KG1 (cell line): ENCODE results near the gene M6PR.
A peak's percentile ranks its signal among the peaks of the same experiment; 100 is the strongest.

Experiments used
- DNase-seq: peaks from one replicate; lab custom pipeline; 2025; lab: John Stamatoyannopoulos, UW

The M6PR gene

DNA sequence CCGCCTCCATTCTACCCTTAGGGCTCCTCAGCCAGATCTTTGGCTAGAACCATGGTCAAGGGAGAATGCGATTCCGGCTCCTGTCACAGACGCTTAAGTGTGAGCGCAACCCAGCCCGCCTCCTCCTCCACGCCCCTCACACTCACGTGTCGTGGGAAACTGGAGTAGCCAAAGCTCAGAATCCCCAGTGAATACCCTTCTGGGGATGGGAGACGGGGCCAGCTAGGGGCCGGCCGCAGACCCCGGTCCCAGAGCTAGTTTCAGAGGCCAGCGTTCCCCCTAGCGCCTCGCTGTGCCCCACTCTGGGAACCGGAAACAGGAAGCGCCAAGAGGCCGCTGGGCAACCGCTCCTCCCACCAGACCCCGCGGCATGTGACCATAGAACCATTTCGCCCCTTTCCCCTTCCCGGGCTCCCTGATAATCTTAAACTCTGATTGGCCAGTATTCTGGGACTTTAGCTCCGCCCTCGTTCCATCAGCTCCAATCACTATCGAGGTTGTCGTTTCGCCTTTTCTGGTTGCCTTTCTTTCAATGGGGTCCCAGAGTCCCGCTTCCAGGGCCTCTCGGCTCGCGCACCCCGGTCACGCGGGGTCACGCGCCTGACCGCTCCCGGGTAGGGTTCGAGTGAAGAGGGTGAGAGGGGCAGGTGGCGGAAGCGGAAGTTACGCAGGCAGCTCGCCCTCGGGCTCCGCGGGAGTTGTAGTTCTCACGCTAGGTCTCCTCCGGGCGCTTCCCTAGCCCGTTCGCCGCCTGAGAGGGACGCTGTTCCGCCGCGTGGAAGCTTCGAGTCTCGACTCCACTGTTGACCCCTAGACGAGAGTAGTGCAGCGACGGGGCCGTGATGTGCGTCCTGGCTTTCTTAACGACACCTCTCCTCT, at the start of gene M6PR:
Gene M6PR, minus strand, starts transcription at position 304 of the 879 bp plus-strand sequence. CDS start 3,241 bp downstream, outside the sequence.
- peak; percentile 100 for DNase-seq

DNA sequence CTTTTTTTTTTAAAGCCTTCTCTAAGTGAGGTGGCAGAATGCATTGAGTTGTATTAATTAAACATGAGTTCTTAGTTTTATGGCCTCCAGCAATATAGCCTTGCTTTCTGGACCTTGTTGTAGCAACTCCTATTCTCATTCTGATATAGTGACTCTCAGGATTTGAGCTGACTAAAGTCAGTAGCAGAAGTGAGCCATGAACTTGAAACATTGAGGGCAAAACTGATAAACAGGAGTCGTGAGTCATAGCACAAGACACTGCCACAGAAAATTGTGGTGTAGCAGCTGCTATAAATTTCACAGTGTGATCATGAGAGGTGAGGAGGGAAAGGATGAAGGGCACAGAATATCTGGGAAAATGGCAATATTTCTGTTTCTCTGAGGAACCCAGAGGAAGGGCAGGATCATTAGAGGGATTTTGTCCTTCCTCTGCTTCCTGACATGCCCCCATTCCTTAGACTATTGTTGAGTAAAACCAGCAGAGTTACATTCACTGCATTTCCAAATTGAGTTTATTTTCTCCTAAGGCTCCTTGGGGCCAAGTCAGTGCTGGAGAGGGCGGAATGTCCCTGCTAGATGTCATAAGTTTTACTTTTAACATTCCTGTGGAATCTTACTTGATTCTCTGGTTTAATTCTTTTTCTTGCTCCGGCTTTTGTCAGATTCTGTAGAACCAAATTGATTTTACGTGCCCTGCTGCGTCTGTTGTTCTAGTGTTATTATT, 47.4 kb upstream of the M6PR start:
- DNase-seq = no peak

DNA sequence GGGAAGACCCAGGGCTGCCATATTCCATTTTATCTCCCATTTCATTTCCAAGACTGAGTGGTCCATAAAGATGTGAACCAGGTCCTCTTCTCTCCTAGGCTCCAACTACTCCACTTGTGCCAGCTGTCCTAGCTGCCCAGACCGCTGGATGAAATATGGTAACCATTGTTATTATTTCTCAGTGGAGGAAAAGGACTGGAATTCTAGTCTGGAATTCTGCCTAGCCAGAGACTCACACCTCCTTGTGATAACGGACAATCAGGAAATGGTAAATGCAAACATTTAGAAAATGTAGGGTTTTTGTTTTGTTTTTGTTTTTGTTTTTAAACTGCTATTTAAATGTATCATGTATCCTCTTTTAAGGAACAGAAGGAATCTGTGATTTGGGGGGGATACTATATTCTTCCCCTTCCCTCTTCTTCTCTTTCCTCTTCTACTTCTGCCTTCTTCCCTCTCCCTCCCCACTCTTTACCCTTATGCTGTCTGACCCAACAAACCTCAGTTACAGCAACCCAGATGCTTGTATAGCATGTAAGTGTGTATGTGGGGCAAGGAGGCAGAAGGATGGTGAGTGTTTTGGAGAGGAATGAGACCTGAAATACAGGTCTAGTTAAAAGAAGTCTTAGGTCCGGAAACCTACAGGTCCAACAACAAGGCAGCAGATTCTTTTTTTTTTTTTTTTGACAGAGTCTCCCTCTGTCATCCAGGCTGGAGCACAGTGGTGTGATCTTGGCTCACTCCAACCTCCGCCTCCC, 45.8 kb upstream of the M6PR start:
- no peak for DNase-seq

DNA sequence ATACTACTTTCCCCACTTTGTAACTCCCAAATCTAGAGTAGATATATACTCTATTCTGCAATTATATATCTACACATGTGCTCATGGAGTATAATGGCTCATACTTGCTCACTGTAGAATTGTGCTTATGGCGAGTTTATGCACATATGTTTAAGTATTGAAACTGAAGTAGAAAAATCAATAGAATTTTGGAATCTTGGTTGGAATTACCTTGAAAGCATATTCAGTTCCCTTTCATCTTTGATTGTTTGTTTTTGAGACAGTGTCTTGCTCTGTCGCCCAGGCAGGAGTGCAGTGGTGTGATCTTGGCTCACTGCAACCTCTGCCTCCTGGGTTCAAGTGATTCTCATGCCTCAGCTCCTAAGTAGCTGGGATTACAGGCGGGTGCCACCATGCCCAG, 44.4 kb upstream of the M6PR start:
- DNase-seq = no peak

DNA sequence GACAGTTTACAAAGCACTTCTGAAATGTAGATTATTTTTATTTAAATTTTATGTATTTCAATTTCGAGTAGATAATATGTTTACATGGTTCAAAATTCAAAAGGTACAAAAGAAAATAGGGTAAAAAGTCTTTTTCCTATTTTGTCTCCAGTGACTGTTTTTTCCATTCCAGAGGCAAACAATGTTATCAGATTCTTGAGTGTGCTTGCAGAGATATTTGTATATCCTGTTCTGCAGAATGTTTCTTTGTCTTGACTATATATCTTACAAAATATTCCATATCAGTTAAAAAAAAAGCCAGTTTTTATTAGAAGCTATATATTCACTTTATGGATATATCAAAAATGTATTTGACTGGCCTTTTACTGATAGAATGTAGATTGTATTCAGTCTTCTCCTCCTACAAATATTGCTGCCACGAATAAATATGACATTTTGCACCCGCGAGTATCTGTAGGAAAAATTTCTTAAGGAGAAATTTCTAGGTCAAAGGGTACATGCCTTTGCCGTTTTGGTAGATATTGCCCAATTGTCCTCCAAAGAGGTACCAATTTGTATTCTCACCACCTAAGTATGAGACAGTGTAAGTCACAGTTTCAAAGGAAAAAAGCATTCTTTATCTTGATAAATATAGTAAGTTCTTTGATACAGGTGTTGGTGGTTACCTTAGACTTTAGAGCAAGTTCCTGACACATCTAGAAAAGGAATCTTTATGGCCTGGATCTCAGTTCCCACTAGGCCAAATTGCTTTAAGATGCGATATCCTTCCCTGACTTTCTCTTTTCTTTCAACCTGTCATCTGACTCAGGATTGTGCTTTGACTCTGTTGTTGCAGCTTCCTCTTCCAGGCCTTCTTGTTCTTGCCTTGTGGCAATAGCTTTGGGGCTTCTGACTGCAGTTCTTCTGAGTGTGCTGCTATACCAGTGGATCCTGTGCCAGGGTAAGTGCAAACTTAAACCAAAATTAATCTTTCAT, 42.2 kb upstream of the M6PR start:
- DNase-seq = peak; percentile 56

DNA sequence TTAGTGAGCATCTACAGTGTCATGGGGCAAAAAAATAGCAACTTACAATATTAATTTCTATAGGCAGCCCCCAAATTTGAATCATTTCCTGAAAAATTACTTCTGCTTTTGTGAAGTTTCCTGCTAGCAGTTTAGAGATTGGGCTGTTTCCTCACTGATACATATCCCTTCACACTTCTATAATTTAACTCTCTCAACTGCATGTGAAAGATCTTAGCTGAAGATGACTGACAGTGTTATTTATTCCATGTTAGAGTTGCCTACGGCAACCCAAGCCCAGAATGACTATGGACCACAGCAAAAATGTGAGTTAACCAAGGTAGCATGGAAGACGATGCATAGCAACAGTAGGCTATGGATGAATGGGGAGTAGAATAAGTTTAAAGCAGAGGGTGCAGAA, 40.0 kb upstream of the M6PR start, which contains the start of gene KLRG1:
Gene KLRG1, plus strand, starts transcription at position 134 of the 400 bp plus-strand sequence. Its CDS starts 90 bp downstream, at position 224.
- DNase-seq = peak; percentile 55

DNA sequence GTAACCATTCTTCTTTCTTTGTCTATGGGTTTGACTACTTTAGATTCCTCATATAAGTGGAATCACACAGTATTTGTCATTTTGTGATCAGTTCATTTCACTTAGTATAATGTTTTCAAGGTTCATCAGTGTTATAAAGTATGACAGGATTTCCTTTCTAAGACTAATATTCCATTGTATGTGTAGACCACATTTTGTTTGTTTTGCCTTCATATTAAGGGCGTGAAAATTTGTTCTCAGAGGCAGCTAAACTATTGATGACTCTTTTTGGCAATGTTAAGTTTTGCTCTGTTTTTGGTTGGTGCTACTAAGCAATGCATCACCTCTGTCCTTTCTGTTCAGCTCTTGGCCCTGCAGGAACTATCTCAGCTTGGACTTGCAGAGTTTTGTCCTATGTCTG, 38.2 kb upstream of the M6PR start:
- DNase-seq = no peak

DNA sequence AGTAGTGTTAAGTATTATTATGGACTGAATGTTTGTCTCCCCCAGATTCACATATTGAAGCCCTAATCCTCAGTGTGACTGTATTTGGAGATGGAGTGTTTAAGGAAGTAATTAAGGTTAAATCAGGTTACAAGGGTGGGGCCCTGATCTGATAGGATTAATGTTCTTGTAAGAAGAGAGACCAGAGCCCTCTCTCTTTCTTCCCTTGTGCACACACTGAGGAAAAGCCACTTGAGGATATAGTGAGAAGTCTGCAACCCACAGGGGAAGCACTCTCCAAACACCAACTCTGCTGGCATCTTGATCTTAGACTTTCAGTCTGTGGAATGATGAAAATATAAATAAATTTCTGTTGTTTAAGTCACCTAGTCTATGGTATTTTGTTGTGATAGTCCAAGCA, 37.7 kb upstream of the M6PR start:
- DNase-seq = peak; percentile 32

DNA sequence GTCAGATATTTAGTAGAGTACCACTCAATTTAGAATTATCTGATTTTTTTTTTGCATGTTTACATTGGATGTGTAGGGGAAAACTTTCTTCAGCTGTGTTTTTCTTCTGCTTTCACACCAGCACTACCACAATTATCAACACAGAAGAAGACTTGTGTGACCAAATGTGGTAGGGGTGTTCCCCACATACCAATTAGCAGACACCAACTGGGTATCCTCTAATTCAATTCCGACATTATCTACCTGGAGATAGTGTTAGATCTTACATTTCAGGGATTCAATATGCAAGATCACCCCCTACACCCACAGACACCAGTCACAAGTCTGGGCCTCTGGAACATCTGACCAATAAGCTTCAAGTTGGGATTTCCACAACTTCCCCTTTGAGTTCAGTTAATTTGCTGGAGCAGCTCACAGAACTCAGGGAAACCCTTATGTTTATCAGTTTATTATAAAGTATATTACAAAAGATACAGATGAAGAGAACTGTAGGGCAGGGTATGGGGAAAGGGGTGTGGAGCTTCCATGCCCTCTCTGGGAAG, 35.8 kb upstream of the M6PR start:
- peak; percentile 17 for DNase-seq

DNA sequence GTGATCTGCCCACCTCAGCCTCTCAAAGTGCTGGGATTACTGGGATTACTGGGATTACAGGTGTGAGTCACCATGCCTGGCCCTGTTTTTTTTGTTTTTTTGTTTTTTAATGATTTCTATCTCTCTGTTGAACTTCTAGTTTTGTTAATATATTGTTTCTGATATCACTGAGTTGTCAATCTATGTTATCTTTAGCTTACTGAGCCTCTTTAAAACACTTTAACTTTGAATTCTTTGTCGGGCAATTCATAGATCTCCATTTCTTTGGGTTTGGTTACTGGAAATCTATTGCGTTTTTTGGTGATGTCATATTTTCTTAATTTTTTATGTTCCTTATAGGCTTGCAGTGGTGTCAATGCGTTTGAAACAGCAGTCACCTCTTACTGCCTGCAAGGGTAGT, 30.7 kb upstream of the M6PR start:
- DNase-seq = no peak

DNA sequence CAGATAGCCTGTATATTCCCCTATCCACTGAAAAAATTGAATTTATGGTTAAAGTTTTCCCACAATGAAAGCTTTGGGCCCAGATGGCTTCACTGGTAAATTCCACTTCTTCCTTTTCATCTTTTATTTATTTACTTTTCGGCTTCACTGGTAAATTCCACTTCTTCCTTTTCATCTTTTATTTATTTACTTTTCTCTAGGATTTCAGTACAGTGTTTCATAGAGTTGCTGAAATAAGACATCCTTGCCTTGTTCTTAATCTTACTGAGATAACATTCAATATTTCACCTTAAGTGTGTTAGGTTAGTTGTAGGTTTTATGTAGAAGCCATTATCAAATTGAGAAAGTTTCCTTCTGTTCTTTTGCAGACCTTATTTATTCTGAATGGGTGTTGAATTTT, 21.0 kb upstream of the M6PR start:
- no peak for DNase-seq

DNA sequence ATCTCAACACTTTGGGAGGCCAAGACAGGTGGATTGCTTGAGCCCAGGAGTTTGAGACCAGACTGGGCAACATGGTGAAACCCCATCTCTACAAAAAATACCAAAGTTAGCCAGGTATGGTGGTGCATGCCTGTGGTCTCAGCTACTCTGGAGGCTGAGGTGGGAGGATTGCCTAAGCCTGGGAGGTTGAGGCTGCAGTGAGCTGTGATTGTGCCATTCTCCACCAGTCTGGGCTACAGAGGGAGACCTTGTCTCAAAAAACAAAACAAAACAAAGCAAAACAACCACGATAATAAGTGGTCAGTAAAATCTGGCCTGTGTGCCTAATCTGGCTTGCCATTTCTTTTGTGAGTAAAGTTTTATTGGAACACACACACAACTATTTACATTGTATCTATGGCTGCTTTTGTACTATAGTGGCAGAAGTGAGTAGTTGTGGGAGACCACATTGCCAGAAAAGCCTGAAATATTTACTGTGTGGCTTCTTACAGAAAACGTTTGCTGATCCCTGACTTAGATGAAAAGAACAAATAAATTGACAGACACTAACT, 20.5 kb upstream of the M6PR start:
- no peak for DNase-seq

DNA sequence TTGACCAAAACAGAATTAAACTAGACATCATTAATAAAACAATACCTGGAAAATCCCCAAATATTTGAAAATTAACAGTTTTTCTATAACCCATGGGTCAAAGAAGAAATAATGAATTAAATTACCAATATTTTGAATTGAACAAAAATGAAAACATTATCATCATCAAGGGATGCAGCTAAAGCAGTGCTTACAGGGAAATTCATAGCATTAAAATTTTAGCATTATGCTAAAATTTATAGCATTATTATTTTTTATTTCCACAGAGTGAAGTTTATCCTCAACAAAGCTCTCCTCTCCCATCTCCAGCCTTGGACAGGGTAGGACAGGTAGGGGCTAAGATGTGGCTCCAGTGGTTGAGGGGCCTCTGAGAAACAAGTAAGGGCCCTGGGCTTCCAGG, 19.3 kb upstream of the M6PR start:
- no peak for DNase-seq

DNA sequence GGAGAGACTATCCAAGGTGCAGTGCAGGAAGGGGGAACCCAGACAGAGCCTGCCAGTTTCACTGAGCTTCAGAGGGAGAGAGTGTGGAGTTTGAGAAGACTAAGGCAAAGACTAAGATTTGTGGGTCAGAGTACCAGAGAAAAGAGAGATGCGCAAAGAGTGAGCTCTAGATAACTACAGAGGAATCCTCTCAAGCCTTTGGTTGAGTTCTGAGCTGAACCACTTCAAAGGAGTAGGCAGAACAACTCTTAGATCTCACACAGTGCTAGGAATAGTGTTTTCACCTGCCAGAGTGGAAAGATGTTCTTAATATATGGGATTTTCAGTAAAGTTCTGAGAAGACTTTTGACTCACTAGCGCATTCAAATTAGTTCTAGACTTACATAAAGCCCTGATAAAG, 10.7 kb upstream of the M6PR start:
- no peak for DNase-seq

DNA sequence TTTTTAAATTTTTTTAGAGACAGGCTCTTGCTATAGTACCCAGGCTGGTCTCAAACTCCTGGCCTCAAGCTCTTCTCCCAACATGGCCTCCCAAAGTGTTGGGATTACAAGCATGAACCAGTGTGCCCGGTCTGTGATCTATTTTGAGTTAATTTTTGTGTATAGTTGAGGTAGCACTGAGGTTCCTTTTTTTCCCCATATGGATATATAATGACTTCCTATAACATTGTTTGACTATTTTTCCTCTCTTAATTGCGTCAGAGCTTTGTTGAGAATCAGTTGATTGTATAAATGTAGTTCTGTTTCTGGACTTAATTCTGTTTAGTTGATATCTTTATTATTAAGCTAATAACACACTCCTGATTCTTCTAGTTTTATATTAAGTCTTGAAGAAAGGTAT, 8.6 kb upstream of the M6PR start:
- no peak for DNase-seq

DNA sequence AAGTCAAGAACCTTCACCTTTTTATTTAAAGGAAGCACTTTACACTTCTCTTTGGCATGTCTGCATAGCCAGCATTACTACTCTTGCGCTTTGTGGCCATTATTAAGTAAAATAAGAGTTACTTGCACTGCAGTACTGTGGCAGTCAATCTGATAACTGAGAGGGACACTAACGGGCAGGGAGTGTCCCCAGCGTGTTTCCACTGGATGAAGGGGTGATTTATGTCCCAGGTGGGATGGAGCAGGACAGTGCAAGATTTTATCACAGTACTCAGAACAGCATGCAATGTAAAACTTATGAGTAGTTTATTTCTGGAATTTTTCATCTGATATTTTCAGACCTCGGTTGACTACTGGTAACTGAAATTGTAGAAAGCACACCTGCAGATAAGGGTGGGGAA, 8.1 kb upstream of the M6PR start:
- no peak for DNase-seq

DNA sequence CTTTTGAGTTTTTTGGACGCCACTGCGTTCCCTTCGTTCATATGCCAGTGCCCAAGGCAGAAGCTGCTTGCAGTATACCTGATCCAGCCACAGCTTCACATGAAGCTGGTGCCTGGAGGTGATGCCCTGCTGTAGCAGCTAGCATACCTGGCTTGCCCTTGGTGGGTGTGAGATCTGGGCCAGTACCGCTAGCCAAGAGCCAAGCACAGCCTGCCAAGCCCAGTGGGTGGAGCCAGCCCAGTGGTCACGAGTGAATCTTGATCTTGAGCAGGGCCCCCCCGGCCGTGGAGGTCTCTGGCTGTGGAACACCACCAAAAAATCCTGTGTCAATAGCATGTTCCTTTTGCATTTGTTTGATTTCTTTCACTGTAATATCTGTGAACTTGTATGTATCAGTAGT, 7.3 kb upstream of the M6PR start:
- no peak for DNase-seq

DNA sequence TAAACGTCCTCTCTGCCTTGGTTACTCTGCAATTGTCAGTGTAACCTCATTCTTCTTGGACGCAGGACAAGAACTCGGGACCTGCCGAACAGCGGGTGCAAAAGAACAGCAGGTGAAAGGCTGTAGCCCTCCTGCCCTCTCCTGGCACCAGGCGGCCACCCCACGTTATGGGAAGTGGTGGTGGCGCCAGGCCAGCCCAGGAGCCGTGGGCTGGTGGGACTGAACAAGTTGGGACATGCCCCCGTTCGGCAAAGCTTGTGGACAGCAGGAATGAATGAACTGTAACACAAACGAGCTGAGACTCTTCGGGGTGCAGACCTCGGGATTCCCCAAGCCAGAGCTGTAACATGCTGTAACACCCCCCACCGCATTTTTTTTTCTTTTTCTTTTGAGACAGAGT, 6.6 kb upstream of the M6PR start:
- no peak for DNase-seq

DNA sequence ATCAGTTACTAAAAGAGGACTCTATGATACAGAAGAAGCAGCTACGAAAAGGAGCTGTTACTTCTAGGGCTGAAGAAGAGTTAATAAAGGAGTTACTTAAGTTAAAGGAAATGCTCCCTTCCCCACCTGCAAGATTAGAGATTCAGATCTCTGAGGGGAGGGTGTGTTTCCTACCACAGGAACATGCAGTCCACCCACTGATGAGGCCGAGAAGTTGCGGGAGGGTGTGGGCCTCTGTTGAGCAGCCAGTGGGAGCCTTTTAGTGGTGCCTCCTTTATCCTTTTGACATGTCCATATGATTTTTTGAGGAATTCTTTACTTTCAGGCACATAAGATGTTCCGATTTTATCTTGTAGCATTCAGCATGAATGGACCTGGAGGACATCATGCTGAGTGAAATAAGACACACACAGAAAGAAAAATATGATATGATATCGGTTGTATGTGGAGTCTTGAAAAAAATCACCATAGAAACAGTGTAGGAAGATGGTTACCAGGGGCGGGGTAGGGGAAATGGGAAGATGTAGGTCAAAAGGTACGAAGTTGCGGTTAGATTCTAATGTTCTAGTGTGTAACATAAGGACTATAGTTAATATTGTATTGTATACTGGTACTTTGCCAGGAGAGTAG, 4.4 kb upstream of the M6PR start:
- DNase-seq = no peak

DNA sequence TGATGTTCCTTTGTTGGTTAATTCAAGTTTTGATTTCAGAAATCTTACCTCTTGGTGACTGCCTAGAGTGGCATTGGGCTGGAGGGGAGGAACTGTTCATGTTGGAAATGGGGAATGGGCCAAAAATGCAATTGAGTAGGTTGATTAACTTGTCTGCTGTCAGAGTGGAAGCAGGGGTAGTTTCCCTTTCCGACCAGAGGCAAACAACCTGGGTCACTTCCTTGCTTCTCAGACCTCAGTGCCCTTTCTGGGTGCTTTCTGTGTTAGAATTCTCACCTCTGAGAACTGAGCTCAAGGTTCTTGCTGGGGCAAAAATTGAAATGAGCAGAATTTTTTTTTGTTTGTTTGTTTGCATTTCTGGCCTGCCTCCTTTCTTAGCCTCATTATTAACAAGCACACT, 2.3 kb upstream of the M6PR start:
- no peak for DNase-seq
